A549 (cell line): ENCODE results near the gene ELL. TPM values are rescaled to one million over a fixed set of nuclear protein-coding genes. Genes with fewer than 3 reads are reported as not detected.

Source experiments
- ATAC-seq, 2 experiments: fragments of 200-7000 bp in 1 of 2; fragments of >200 bp in 1 of 2; cut with Nextera tagmentation in 1 of 2; cut with Tn5 transposase in 1 of 2; 3 replicates each; pipeline versions ENCODE4 v1.8.0 to v1.9.1; 2018 to 2020; ENCODE audit warnings: mild to moderate bottlenecking in 1 of 2, moderate library complexity in 1 of 2
- CTCF ChIA-PET: fragments of 300-600 bp; sonication (Branson Sonifier 250); formaldehyde crosslinking; extraction: SDS; loops from one replicate; lab custom pipeline; 2021; ENCODE audit warnings: antibody characterized with exemption, inconsistent platforms; lab: Yijun Ruan, JAX
- POLR2A ChIA-PET: fragments of 350-600 bp; formaldehyde crosslinking; extraction: SDS; loops from one replicate; lab custom pipeline; 2021; ENCODE audit warnings: antibody characterized with exemption, inconsistent platforms; lab: Yijun Ruan, JAX
- DNase-seq, 2 experiments: peaks; one replicate each; pipeline versions ENCODE4 v3.0.0 to v3.0.0-alpha.2; 2011 to 2016; ENCODE audit warnings: low read depth in 1 of 2, low spot score in 1 of 2
- FAIRE-seq: peaks from 2 replicates; lab custom pipeline; 2011; peaks lifted over from hg19 to GRCh38; lab: Jason Lieb, UNC
- H3K27ac ChIP-seq, 2 experiments: fragments of >200 bp; sonication (Bioruptor Twin); formaldehyde crosslinking; 3 replicates each; pipeline ENCODE4 v1.5.1; 2016 to 2017
- H3K4me1 ChIP-seq: fragments of >200 bp; sonication (Bioruptor Twin); formaldehyde crosslinking; 3 replicates; pipeline ENCODE4 v1.6.1; 2016
- H3K4me2 ChIP-seq: fragments of >200 bp; sonication (Bioruptor Twin); formaldehyde crosslinking; 3 replicates; pipeline ENCODE4 v1.6.1; 2016
- H3K4me3 ChIP-seq: fragments of >200 bp; sonication (Bioruptor Twin); formaldehyde crosslinking; 3 replicates; pipeline ENCODE4 v1.5.1; 2016
- H3K9me3 ChIP-seq: fragments of >200 bp; sonication (Bioruptor Twin); formaldehyde crosslinking; 3 replicates; pipeline ENCODE4 v1.6.1; 2016
- BCL3 ChIP-seq: fragments of >200 bp; sonication (Bioruptor Twin); formaldehyde crosslinking; IDR thresholded peaks from 3 replicates; pipeline ENCODE4 v1.6.1; 2016
- CBX2 ChIP-seq: fragments of 200-600 bp; sonication (generic); IDR thresholded peaks from 2 replicates; pipeline ENCODE4 v1.6.1; 2016; ENCODE audit warnings: low read depth, mild to moderate bottlenecking, borderline replicate concordance
- CBX8 ChIP-seq: fragments of 200-600 bp; sonication (generic); IDR thresholded peaks from 2 replicates; pipeline ENCODE4 v1.6.1; 2016
- CEBPB ChIP-seq, 2 experiments: fragments of >200 bp in 1 of 2; sonication (Bioruptor Twin) in 1 of 2; formaldehyde crosslinking in 1 of 2; IDR thresholded peaks; 2 replicates each; pipeline ENCODE4 v1.6.1; 2012 to 2016
- CHD4 ChIP-seq: fragments of 200-600 bp; sonication (generic); IDR thresholded peaks from 2 replicates; pipeline ENCODE4 v1.6.1; 2016; ENCODE audit warnings: antibody characterized with exemption, mild to moderate bottlenecking, borderline replicate concordance
- CTCF ChIP-seq: fragments of >200 bp; sonication (Bioruptor Twin); formaldehyde crosslinking; IDR thresholded peaks from 3 replicates; pipeline ENCODE4 v1.5.1; 2016
- FOSB ChIP-seq: fragments of 250-450 bp; sonication (Bioruptor Pico); IDR thresholded peaks from 2 replicates; pipeline ENCODE4 v1.5.0; 2020; ENCODE audit warnings: mild to moderate bottlenecking, moderate library complexity
- FOSL2 ChIP-seq, 2 experiments: fragments of 450-650 bp in 1 of 2; fragments of >200 bp in 1 of 2; sonication (Bioruptor Twin) in 1 of 2; formaldehyde crosslinking; IDR thresholded peaks; 2 replicates each; pipeline versions ENCODE4 v1.5.0 to v1.6.1; 2016 to 2020; ENCODE audit warnings: mild to moderate bottlenecking in 1 of 2, moderate library complexity in 1 of 2
- HOXA7 ChIP-seq: fragments of 250-450 bp; sonication (Bioruptor Pico); IDR thresholded peaks from 2 replicates; pipeline ENCODE4 v1.5.0; 2020; ENCODE audit warnings: mild to moderate bottlenecking, moderate library complexity
- MAFK ChIP-seq: fragments of 450-650 bp; IDR thresholded peaks from 2 replicates; pipeline ENCODE4 v1.6.1; 2014; ENCODE audit not compliant: partially characterized antibody
- NFE2L2 ChIP-seq: fragments of 150-350 bp; conservative IDR thresholded peaks from 2 replicates; pipeline ENCODE4 v1.6.1; 2014; ENCODE audit warnings: low read length
- NPAS2 ChIP-seq: fragments of 250-450 bp; sonication (Bioruptor Pico); IDR thresholded peaks from 2 replicates; pipeline ENCODE4 v1.8.0; 2022; ENCODE audit warnings: mild to moderate bottlenecking, moderate library complexity, borderline replicate concordance
- PHF8 ChIP-seq: fragments of 200-600 bp; sonication (generic); IDR thresholded peaks from 2 replicates; pipeline ENCODE4 v1.6.1; 2016; ENCODE audit warnings: low read depth, mild to moderate bottlenecking, antibody characterized with exemption, moderate library complexity, borderline replicate concordance
- RARB ChIP-seq: fragments of 250-450 bp; sonication (Bioruptor Pico); IDR thresholded peaks from 2 replicates; pipeline ENCODE4 v1.8.0; 2021; ENCODE audit warnings: mild to moderate bottlenecking, moderate library complexity
- RFX5 ChIP-seq: fragments of 450-650 bp; IDR thresholded peaks from 2 replicates; pipeline ENCODE4 v1.7.1; 2014; ENCODE audit warnings: antibody characterized with exemption, mild to moderate bottlenecking, moderate library complexity
- WGBS: methylation state at CpG from one replicate; pipeline ENCODE4 v1.1.6; 2017; ENCODE audit errors: missing lambda C conversion rate; 5-methylcytosine and 5-hydroxymethylcytosine counted together
- polyA plus RNA-seq, 4 experiments: library from polyadenylated mRNA; depleted of rRNA in 3 of 4; stranded (reverse); fragments of >200 nt; fragmentation: RNase III in 1 of 4; extraction: RNeasy Plus Mini Kit Qiagen cat#74134 plus additional on column Dnase treatment in 1 of 4; gene quantifications; 2 replicates in 3 of 4; 3 replicates in 1 of 4; pipeline ENCODE4 v1.2.3, GENCODE V29; 2011 to 2017

The ELL gene
- polyA plus RNA-seq, 2 of the 4 experiments (the other 2 are of a cell fraction), result 1.6 to 3.6 TPM

- Histone ChIP-seq H3K4me3 (no peak overlapping the region), H3K9me3 (no peaks in the 10 kb centered on the region), H3K27ac (peak overlapping the region in 1 of 2 experiments; percentile 40; a peak in 2 of 6 replicates), H3K4me1 (peaks cover 11% of the 10 kb centered on the region), H3K4me2 (peak overlapping the region; percentile 36)
- WGBS, result 44% methylated on average over 10 of the region's 10 CpGs
- POLR2A ChIA-PET, result no interaction called here
- TF ChIP-seq BCL3 (no peak), FOSB (CRISPR knock-in tag) (no peak), CTCF (no peak), PHF8 (no peak)
- FAIRE-seq (no peak), DNase-seq (peak in 1 of 2 experiments; percentile 44), ATAC-seq (peak in 1 of 2 experiments; percentile 17; a peak in 1 of 6 replicates)
- CTCF ChIA-PET, result interaction anchor here (0.6 to 11.3 kb wide), 7 partner anchors 8 to 1072 kb away, joined by 3 to 168 read pairs (median 4); no protein-coding TSS in a partner anchor
These were observed 68.4 kb downstream of the ELL start for GRCh38 chr19:18453269-18454024.

- Histone ChIP-seq H3K27ac (no peak overlapping the region), H3K4me2 (no peak overlapping the region), H3K9me3 (no peaks in the 10 kb centered on the region), H3K4me1 (peaks cover 11% of the 10 kb centered on the region), H3K4me3 (no peak overlapping the region)
- no peak for FAIRE-seq
- WGBS, result 75% methylated on average over 3 of the region's 3 CpGs
- ChIA-PET CTCF (interaction anchor here (1.2 to 11.3 kb wide), 11 partner anchors 9 to 104 kb away, joined by 3 to 168 read pairs (median 7); no protein-coding TSS in a partner anchor), POLR2A (no interaction called here)
- TF ChIP-seq FOSL2 (IDR thresholded peaks at IDR 0.05), result no peak
- no peak for TF ChIP-seq FOSL2 (CRISPR knock-in tag; IDR thresholded peaks at IDR 0.05)
- no peak for TF ChIP-seq RFX5
- no peak for TF ChIP-seq NPAS2
- TF ChIP-seq CEBPB (IDR thresholded peaks at IDR 0.05), result no peak
- no peak for TF ChIP-seq CBX2
- TF ChIP-seq FOSB (CRISPR knock-in tag), result no peak
- TF ChIP-seq CBX8, result no peak
- no peak for TF ChIP-seq BCL3
- TF ChIP-seq HOXA7, result no peak
- TF ChIP-seq MAFK, result no peak
- no peak for TF ChIP-seq PHF8
- TF ChIP-seq RARB (CRISPR knock-in tag), result no peak
- no peak for TF ChIP-seq NFE2L2
- TF ChIP-seq CHD4, result no peak
- no peak for ATAC-seq
- no peak for DNase-seq
These were observed 69.5 kb downstream of the ELL start for GRCh38 chr19:18452386-18452785.
